Measurements from ENCODE around the gene REPS2. TPM values are rescaled to one million over a fixed set of nuclear protein-coding genes. Genes with fewer than 3 reads are reported as not detected.

REPS2 gene
- total RNA-seq, 4 donors from 2014 or later, result 18.2 to 68.4 (median 20.2) TPM

GRCh38 chrX:17104433-17104832 lies 158.0 kb downstream of the REPS2 start:
- TF ChIP-seq CTCF (IDR thresholded peaks at IDR 0.05) (no peak), POLR2A (IDR thresholded peaks at IDR 0.05) (no peak)
- no peaks in the 10 kb centered on the region for H3K27me3 ChIP-seq
- H3K9me3 ChIP-seq, result no peaks in the 10 kb centered on the region
- no peak overlapping the region for H3K27ac ChIP-seq
- no peak overlapping the region for H3K4me3 ChIP-seq
- H3K36me3 ChIP-seq, result no peaks in the 10 kb centered on the region
- no peak for DNase-seq
- intact Hi-C loops (cut with DNase I; ENCODE audit: low total_unique reads), result no loop called here
- no peaks in the 10 kb centered on the region for H3K4me1 ChIP-seq

GRCh38 chrX:17120816-17121215 lies 174.4 kb downstream of the REPS2 start:
- Histone ChIP-seq H3K36me3 (no peaks in the 10 kb centered on the region), H3K27me3 (no peaks in the 10 kb centered on the region), H3K4me1 (no peaks in the 10 kb centered on the region), H3K9me3 (no peaks in the 10 kb centered on the region), H3K4me3 (no peak overlapping the region), H3K27ac (no peak overlapping the region)
- intact Hi-C loops (cut with DNase I; ENCODE audit: low total_unique reads), result no loop called here
- TF ChIP-seq POLR2A (IDR thresholded peaks at IDR 0.05) (no peak), CTCF (IDR thresholded peaks at IDR 0.05) (no peak)
- no peak for DNase-seq

DNA sequence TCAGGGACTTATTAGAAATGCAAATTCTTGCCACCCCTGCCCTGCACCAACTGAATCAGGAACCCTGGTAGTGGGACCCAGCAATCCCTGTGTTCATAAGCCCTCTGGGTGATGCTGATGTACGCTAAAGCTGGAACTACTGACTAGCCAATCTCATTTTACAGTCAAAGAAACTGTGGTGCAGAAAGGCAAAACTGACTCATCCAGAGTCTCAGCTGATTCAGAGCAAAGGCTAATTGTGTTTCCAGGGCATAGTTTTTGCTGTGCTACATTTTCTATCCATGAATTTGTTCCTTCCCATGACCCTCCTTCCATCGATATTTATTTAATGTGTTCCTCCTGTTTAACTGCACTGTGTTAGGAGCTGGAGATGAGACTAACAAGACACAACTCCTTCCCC lies 207.5 kb downstream of the REPS2 start:
- Histone ChIP-seq H3K27me3 (no peaks in the 10 kb centered on the region), H3K9me3 (no peaks in the 10 kb centered on the region), H3K4me3 (no peak overlapping the region), H3K4me1 (no peaks in the 10 kb centered on the region), H3K36me3 (no peaks in the 10 kb centered on the region), H3K27ac (no peak overlapping the region)
- TF ChIP-seq POLR2A (IDR thresholded peaks at IDR 0.05) (no peak), CTCF (IDR thresholded peaks at IDR 0.05) (no peak)
- no peak for DNase-seq
- intact Hi-C loops (cut with DNase I; ENCODE audit: low total_unique reads), result loop anchor here (10.0 kb wide), 1 partner anchor 579 kb away; no protein-coding TSS in a partner anchor

DNA sequence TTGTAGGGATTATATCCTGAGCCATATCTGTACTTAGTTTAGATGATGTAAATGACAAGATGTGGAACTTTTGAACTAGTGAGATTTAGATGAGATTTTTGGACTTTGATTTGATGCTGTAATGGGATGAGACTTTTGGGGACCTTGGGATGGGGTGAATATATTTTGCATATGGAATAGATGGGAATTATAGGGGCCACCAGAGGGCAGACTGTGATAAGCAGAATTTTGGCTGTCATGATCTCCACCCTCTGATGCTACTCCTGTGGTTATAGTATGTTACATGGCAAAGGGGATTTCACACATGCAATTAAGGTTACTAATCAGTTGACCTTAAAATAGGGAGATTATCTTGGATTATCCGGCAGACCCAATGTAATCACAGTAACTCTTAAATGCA lies 214.5 kb downstream of the REPS2 start:
- Histone ChIP-seq H3K27ac (no peak overlapping the region), H3K4me3 (no peak overlapping the region), H3K4me1 (no peaks in the 10 kb centered on the region), H3K27me3 (no peaks in the 10 kb centered on the region), H3K9me3 (no peaks in the 10 kb centered on the region), H3K36me3 (no peaks in the 10 kb centered on the region)
- intact Hi-C loops (cut with DNase I; ENCODE audit: low total_unique reads), result no loop called here
- DNase-seq, result no peak
- no peak for TF ChIP-seq CTCF (IDR thresholded peaks at IDR 0.05)
- TF ChIP-seq POLR2A (IDR thresholded peaks at IDR 0.05), result no peak

- intact Hi-C loops (cut with DNase I; ENCODE audit: low total_unique reads), result no loop called here
- TF ChIP-seq CTCF (IDR thresholded peaks at IDR 0.05) (no peak), POLR2A (IDR thresholded peaks at IDR 0.05) (no peak)
- Histone ChIP-seq H3K4me1 (no peaks in the 10 kb centered on the region), H3K9me3 (no peaks in the 10 kb centered on the region), H3K4me3 (no peak overlapping the region), H3K27me3 (no peaks in the 10 kb centered on the region), H3K27ac (no peak overlapping the region), H3K36me3 (no peaks in the 10 kb centered on the region)
- DNase-seq, result no peak
Observed at GRCh38 chrX:17161991-17162390, 215.5 kb downstream of the REPS2 start.
